NOMO-1 treated with DMSO at 0.1 percent for 48 hours (cell line): Measurements from ENCODE around the gene TAOK2.
"Not testable (repeated sequence)": the region's sequence is repeated elsewhere in the genome, so short reads cannot be mapped to it uniquely, and the experiment has no call there.

Source experiments
- DNase-seq: peaks from one replicate; lab custom pipeline; 2025; ENCODE audit not compliant: unreplicated experiment; lab: John Stamatoyannopoulos, UW

Gene TAOK2

GRCh38 chr16:30002614-30003346 lies 29.1 kb downstream of the TAOK2 start:
- no peak for DNase-seq

DNA sequence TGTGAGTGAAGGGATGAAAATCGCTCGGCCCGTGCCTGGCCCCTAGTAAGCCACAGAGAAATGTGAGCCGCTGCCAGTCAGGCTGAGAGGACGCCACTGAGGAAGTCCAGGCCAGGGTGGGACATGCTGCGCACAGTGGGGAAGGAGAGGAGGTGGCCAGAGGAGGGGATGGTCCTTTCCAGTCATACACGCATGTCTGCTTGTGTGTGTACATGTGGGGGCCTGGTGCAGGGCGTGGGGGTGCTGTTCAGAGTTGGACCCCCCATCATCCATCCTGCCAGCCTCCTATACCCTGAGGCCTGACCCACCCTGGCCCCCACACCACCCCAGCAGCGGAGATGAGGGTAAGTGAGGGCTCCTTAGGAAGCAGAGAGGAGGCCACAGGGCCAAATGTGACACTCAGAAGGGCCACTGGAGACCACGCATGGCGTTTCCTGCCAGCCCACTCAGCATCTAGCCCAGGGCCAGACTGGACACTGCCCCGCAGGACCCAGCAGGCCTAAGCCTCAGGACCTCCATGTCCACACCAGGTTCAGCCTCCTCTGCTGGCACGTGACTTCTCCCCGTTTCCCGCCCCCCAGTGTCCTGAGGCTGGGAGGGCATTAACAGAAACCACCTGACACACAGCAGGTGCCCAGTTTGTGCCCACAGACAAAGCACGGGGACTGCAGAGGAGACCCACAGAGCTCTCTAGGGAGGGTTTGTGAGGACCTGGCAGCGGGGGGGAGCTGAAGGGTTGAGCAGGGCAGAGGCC lies 30.2 kb downstream of the TAOK2 start:
- DNase-seq: no peak

DNA sequence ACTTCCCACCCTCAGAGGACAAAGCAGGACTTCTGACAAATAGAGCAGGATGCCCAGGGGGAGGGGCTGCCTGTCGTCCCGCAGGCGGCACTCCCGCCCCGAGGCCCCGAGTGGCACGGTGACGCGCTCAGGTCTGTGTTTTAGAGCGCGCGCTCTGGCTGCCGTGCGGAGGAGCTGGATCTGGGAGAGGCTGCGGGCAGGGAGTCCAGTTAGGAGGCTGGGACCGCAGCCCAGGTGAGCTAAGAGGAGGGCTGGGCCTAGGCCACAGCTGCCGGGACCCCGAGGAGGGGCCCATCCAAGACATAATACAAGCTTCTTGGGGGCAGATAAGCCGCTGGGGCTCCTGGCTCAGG lies 30.7 kb downstream of the TAOK2 start:
- no peak for DNase-seq

- DNase-seq: no peak
Observed at GRCh38 chr16:30004811-30005242, 31.2 kb downstream of the TAOK2 start.

DNA sequence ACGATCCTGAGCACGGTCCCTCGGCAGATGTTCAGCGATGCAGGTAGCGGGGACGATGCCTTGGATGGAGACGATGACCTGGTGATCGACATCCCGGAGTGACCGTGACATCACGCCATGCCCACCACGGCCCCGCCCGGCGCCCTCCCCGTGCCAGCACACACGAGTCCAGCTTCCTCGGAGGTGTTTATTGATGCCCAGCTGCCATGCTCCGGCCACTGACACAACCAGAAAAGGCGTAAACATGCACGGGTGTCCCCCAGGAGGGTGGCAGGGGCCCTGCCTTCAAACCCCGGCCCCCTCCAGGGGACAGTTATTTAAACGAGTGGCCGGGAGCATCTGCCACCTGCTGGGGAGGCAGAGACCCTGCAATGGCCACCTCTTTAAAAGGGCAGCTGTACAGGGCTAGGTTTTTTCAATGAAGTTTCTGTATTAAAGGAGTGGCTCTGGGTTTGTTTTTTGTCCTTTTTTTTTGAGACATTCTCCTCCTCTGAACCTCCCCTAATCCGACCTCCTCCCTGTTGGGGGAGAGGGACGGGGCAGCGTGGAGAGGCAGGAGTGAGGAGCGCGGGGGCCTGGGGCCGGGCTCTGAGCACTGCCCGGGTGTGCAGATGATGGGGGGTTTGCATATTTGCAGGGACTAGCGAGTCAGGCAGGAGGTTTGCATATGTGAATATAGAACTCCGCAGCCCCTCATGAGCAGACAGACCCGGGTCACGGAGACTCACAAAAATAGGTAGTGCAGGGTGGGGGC lies 31.9 kb downstream of the TAOK2 start:
- DNase-seq: peak; percentile 35

DNA sequence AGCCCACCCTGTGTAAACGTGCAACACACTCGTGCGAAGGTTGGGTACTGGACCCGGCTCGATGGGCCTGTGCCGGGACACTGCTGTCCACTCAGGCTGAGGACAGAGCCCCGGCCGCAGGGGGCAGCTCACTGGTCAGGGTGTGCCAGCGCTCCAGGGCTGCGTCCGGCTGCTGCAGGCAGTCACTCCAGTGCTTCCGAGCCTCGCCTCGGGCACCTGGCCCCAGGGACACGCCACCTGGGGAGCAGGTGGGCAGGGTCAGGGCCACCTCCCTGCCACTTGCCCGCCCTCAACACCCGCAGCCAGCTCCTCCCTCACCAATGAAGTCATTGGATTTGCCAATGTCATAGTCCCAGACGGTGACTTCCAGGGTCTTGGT lies 32.4 kb downstream of the TAOK2 start:
- DNase-seq: no peak

GRCh38 chr16:30006659-30007377 lies 33.1 kb downstream of the TAOK2 start:
- no peak for DNase-seq

DNA sequence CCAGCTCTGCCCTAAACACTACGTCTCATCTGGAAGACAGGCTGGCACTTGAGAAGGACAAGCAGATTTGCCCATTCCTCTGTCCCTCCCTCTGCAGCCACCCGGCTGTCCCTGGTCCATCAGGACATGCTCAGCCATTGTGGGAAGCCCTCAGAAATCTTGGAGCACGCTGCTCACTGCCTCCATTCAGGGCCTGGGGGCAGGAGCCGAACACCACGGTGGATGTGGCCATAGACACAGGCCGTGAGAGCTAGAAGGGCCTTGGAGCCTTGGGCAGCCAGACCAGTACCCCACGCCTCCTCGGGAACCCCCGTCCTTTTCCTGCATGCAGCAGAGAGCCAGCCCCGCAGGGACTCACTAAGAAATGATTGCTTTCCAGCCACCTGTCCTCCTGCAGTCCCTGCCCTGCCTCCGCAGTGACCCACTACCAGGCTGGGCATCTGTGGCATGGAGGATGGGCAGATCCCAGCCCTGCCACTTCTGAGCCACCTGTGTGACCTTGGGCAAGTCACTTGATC lies 33.8 kb downstream of the TAOK2 start:
- DNase-seq: no peak

- no peak for DNase-seq
Observed at GRCh38 chr16:30009085-30009862, 35.6 kb downstream of the TAOK2 start.

DNA sequence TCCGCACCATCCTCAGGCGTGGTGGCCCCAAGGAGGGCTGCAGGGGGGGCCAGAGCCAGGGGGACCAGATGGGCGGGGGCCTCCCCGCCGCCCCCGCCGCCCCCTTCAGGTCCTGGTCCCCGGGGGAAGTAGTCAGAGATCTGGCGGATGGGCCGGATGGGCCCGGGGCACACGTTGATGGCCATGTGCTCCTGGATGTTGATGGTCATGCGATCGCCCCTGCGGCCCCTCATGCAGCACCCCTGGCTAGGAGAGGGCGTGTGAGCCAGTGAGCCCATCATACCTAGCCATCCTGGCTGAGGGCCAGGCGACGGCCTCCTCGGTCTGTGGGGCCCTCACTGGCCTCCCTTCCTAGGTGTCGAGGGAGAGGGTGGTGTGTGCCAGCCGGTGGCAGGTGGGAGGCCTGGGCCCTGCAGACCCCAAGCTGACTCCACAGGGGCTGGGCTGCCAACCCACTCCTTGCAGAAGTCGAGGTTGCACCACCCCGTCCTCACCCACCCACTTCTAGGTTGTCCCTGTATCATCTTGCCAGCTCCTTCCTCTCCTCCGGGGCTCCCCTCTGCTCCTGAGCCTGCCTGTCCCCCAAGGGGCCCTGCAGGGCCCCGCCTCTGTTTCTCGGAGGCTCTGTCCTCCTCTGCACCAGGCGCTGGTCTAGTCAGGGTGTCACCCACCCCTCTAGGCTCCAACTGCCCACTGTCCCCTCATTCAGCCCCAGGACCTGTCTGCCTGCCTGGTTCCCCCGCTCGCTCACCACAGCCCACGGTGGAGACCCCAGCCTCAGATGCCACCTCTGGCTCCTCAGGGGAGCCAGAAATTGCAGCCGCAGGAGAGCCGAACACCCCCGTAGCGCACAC lies 36.5 kb downstream of the TAOK2 start:
- no peak for DNase-seq

DNA sequence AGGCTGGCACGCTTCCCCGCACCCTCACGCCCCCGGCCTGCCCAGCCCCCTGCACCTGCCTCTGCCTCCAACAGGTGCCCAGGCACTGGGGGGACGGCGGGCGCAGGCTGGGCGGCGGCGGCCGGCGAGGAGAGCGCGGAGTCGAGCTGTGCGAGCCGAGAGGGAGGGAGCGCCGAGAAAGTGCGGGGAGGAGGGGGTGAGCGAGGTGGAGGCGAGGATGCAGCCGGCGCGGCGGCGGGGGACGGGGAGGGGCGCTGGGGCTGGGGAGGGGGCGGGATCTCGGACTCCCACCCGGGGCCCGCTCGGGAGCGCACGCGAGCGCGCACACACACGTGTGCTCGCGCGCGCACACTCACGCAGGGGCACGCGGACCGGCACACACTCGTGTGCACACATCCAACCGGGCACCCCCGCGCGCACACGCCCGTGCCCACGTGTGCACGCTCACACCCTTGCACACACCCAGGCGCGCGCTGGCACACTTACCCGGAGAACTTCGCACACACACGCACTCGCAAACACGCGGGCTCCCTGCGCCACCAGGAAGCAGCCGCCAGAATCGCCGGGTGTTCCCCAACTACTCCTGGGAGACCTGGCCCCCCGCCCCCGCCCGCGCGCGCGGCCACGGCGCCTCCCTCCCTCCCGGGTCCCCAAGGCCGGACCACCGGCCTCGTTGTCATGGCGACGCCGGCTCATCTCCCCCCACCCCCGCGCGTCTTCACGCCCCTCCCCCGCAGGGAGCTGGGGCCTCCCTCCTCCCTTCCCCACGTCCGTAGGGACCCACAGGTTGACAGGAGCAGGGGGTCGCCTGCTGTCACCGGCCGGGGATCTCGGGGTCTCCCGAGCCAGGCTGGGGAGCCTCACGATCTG lies 37.4 kb downstream of the TAOK2 start, which contains the start of gene DOC2A:
Gene DOC2A, minus strand, starts transcription at position 184 of the 870 bp plus-strand sequence. CDS start 805 bp downstream, outside the sequence.
- DNase-seq: no peak

- no peak for DNase-seq
Observed at GRCh38 chr16:30011714-30012504, 38.2 kb downstream of the TAOK2 start.

- DNase-seq: not testable (repeated sequence)
Observed at GRCh38 chr16:30012598-30012997, 38.9 kb downstream of the TAOK2 start.

DNA sequence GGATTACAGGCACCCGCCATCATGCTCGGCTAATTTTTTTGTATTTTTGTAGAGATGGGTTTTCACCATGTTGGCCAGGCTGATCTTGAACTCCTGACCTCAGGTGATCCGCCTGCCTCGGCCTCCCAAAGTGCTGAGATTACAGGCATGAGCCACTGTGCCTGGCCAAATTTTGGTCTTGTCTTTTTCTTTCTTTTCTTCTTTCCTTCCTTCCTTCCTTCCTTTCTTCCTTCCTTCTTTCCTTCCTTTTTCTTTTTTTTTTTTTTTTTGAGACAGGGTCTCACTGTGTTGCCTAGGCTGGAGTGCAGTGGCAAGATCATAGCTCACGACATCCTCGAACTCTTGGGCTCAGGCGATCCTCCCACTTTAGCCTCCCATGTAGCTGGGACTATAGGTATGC lies 41.8 kb downstream of the TAOK2 start:
- DNase-seq: not testable (repeated sequence)

DNA sequence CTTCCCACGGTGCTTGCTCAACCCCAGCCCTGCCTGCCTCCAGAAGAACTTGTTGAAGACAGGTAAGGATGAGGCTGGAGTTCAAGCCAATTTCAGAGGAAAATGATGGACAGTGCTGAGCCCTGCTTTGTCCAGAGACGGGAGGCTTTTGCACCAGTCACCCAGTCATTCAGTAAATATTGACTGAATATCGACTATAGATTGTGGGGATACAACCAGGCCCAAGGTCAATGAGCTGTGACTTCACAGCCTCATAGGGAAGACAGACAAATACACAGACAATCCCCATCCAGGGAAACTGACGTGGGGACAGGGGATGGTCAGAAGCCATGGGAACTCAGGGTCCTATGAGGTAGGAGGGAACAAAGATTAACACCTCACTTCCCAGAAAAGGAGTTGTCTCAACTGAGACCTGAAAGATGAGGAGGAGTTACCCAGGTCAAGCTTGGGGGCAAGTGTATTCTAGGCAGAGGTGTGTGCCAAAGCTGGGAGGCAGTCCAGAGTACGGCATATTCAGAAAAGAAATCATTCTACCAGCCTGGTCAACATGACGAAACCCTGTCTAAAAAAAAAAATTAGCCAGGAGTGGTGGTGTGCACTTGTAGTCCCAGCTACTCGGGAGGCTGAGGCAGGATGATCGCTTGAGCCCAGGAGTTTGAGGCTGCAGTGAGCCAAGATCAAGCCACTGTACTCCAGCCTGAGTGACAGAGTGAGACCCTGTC lies 43.0 kb downstream of the TAOK2 start:
- no peak for DNase-seq

DNA sequence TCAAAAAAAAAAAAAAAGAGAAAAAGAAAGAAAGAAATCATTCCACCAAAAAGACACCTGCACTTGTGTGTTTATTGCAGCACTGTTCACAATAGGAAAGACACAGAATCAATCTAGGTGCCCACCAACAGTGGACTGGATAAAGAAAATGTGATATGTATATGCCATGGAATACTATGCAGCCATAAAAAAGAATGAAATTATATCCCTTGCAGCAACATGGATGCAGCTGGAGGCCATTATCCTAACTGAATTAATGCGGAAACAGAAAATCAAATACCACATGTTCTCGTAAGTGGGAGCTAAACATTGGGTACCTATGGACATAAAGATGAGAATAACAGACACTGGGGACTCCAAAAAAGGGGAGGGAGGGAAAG lies 43.6 kb downstream of the TAOK2 start:
- DNase-seq: no peak

GRCh38 chr16:30017937-30018336 lies 44.3 kb downstream of the TAOK2 start:
- not testable (repeated sequence) for DNase-seq
